Tibial artery (tissue), 4 donors: ENCODE data around the gene NKX2-3.

Source experiments
- DNase-seq, 2 donors: peaks; one replicate each; pipeline ENCODE4 v3.0.0-alpha.2; 2019
- H3K27ac ChIP-seq, 2 donors: fragments of 200-600 bp; sonication (generic) in 1 of 2; 1 replicate in 1 of 2; 2 replicates in 1 of 2; pipeline ENCODE4 v1.5.1; 2018 to 2019; ENCODE audit warnings: mild to moderate bottlenecking in 1 of 2
- H3K27me3 ChIP-seq, 2 donors: fragments of 200-600 bp; sonication (generic) in 1 of 2; one replicate each; pipeline versions ENCODE4 v1.5.1 to v1.6.0; 2016 to 2019
- H3K36me3 ChIP-seq, 3 donors: fragments of 200-600 bp; sonication (generic) in 2 of 3; one replicate each; pipeline ENCODE4 v1.5.1; 2016 to 2019; ENCODE audit warnings: mild to moderate bottlenecking in 2 of 3
- H3K4me1 ChIP-seq, 4 donors: fragments of 200-600 bp; sonication (generic) in 2 of 4; 1 replicate in 3 of 4; 2 replicates in 1 of 4; pipeline ENCODE4 v1.5.1; 2016 to 2019
- H3K4me3 ChIP-seq, 2 donors: fragments of 200-600 bp; sonication (generic) in 1 of 2; 1 replicate in 1 of 2; 2 replicates in 1 of 2; pipeline ENCODE4 v1.5.1; 2018 to 2019; ENCODE audit warnings: mild to moderate bottlenecking in 2 of 2
- H3K9me3 ChIP-seq, 3 donors: fragments of 200-600 bp; sonication (generic) in 1 of 3; one replicate each; pipeline ENCODE4 v1.5.1; 2016 to 2019
- CTCF ChIP-seq, 2 experiments: fragments of 200-600 bp in 1 of 2; fragments of 450-650 bp in 1 of 2; IDR thresholded peaks; one replicate each; pipeline ENCODE4 v1.5.1; 2017 to 2019; ENCODE audit warnings: antibody characterized with exemption in 2 of 2, mild to moderate bottlenecking in 1 of 2, moderate library complexity in 1 of 2
- intact Hi-C: fragments of 100-400 bp; cut with DNase I; formaldehyde crosslinking; loops from one replicate; pipeline ENCODE4 v1.15.0; 2023; ENCODE audit warnings: low total_unique reads

Gene NKX2-3

GRCh38 chr10:99558708-99559107 lies 26.0 kb downstream of the NKX2-3 start:
- H3K27me3 ChIP-seq, result peaks cover 0 to 38% of the 10 kb centered on the region in 2 donors
- no peak for DNase-seq
- intact Hi-C loops, result no loop called here
- no peak for TF ChIP-seq CTCF (IDR thresholded peaks at IDR 0.05)
- H3K36me3 ChIP-seq, result no peaks in the 10 kb centered on the region
- no peaks in the 10 kb centered on the region for H3K4me1 ChIP-seq
- H3K4me3 ChIP-seq, result no peak overlapping the region
- H3K9me3 ChIP-seq, result no peaks in the 10 kb centered on the region
- no peak overlapping the region for H3K27ac ChIP-seq

DNA sequence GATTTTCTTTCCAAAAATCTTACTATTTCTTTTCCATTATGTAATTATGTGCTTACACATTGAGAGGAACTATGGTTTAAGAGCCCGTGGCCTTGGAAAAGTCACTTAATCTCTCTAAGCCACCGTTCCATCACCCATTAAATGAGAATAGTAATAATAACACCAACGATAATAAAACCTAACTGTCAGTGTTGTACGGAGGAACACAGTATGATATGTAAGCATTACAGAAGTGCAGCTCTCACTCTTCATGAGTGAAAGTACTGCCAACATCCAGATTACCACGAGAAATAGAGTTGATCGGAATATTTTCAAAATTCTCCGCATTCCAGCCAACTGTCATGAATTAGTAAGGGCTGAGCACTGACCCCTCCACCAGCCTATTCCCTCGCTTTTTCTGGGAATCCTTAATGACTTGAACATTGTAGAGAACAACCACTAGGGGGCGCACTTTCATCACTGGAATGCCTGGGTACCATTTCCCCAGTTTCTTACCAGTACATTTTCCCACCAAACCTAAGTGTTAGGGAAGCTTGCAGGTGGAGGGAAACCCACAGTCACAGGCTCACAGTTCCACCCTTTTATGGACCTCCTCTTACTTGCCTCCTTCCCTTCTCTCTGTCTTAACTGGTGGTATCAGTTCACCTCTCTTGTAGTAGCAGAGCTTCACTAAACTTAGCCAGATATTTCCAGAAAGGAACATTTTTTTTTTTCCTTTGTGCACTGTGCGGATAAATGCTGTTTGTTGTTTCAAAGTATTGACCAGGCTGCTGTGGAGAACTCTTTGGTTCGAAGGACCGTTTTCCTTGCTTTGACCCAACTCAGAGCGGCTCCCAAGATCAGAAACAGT lies 27.8 kb downstream of the NKX2-3 start:
- intact Hi-C loops, result no loop called here
- H3K4me1 ChIP-seq, result no peaks in the 10 kb centered on the region
- H3K9me3 ChIP-seq, result no peaks in the 10 kb centered on the region
- peaks cover 0 to 21% of the 10 kb centered on the region in 2 donors for H3K27me3 ChIP-seq
- no peak overlapping the region for H3K27ac ChIP-seq
- no peak for DNase-seq
- no peaks in the 10 kb centered on the region for H3K36me3 ChIP-seq
- TF ChIP-seq CTCF (IDR thresholded peaks at IDR 0.05), result peak; percentile 48 to 49
- H3K4me3 ChIP-seq, result no peak overlapping the region

DNA sequence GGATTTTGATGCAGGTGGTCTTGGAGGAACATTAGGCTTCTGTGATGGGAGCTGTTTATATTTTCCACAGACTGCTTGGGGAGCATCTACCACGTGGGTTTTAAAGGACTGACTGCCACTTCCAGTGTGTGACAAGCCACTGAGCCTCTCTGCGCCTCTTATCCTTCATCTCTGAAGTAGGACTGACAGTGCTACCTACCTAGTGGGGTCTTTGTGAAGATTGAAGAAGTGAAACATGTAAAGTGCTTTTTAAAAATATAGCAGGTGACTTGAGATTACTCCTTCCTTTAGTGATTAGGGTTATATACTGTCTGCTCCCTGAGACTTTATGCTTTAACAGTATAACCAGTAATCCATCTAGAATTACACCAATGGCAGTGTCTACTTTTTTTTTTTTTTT lies 29.9 kb downstream of the NKX2-3 start:
- intact Hi-C loops, result no loop called here
- H3K27me3 ChIP-seq, result peaks cover 0 to 9% of the 10 kb centered on the region in 2 donors
- H3K9me3 ChIP-seq, result no peaks in the 10 kb centered on the region
- H3K4me3 ChIP-seq, result no peak overlapping the region
- no peaks in the 10 kb centered on the region for H3K36me3 ChIP-seq
- TF ChIP-seq CTCF (IDR thresholded peaks at IDR 0.05), result no peak
- no peak overlapping the region for H3K27ac ChIP-seq
- no peaks in the 10 kb centered on the region for H3K4me1 ChIP-seq
- DNase-seq, result no peak

DNA sequence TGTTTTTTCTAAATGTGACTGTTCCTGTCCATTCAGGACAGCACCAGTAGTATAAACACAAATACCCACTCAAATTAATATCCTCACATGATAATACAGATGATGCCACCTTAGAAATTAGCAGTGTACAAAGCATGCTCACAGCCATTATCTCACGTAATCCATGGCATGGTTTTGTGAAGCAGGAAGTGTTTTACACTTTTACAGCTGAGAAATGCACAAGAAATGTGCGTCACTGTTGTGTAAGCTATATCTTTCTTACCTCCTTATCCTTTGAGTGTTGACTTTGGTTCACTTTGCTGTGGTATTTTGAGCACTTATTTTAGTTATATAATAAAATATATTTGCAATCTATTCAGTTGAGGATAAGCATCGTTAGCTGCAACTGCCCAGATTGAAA lies 31.6 kb downstream of the NKX2-3 start:
- intact Hi-C loops, result no loop called here
- H3K27me3 ChIP-seq, result peaks cover 0 to 6% of the 10 kb centered on the region in 2 donors
- H3K9me3 ChIP-seq, result no peaks in the 10 kb centered on the region
- no peak overlapping the region for H3K27ac ChIP-seq
- no peak overlapping the region for H3K4me3 ChIP-seq
- H3K4me1 ChIP-seq, result no peaks in the 10 kb centered on the region
- no peaks in the 10 kb centered on the region for H3K36me3 ChIP-seq
- DNase-seq, result no peak
- TF ChIP-seq CTCF (IDR thresholded peaks at IDR 0.05), result no peak

- Histone ChIP-seq H3K27me3 (peaks cover 0 to 14% of the 10 kb centered on the region in 2 donors), H3K36me3 (no peaks in the 10 kb centered on the region), H3K4me3 (no peak overlapping the region), H3K9me3 (no peaks in the 10 kb centered on the region), H3K27ac (no peak overlapping the region), H3K4me1 (no peaks in the 10 kb centered on the region)
- TF ChIP-seq CTCF (IDR thresholded peaks at IDR 0.05), result no peak
- DNase-seq, result no peak
- intact Hi-C loops, result no loop called here
These were observed 32.4 kb downstream of the NKX2-3 start for GRCh38 chr10:99565166-99565565.
